SK-N-SH treated with all-trans-retinoic acid at 6 μM for 48 hours (cell line): ENCODE results near the gene NAPA.

ENCODE experiments used
- ATAC-seq: fragments of 200-7000 bp; cut with Tn5 transposase; 3 replicates; pipeline ENCODE4 v1.9.1; 2020; ENCODE audit warnings: mild to moderate bottlenecking, moderate library complexity
- ARNTL ChIP-seq: fragments of 450-650 bp; formaldehyde crosslinking; IDR thresholded peaks from 2 replicates; pipeline ENCODE4 v1.5.0; 2020; ENCODE audit warnings: low read depth, mild to moderate bottlenecking, moderate library complexity, borderline replicate concordance
- BACH2 ChIP-seq: fragments of 250-450 bp; sonication (Bioruptor Pico); IDR thresholded peaks from 2 replicates; pipeline ENCODE4 v1.9.0; 2021; ENCODE audit warnings: mild to moderate bottlenecking, borderline replicate concordance
- CREB5 ChIP-seq: fragments of 250-450 bp; sonication (Bioruptor Pico); IDR thresholded peaks from 2 replicates; pipeline ENCODE4 v1.5.1; 2020; ENCODE audit warnings: low read depth, mild to moderate bottlenecking, moderate library complexity
- CSDC2 ChIP-seq: fragments of 250-450 bp; sonication (Bioruptor Pico); IDR thresholded peaks from 2 replicates; pipeline ENCODE4 v1.5.0; 2020; ENCODE audit warnings: mild to moderate bottlenecking, moderate library complexity
- CSRNP3 ChIP-seq: fragments of 250-450 bp; sonication (Bioruptor Pico); IDR thresholded peaks from 2 replicates; pipeline ENCODE4 v1.5.1; 2021; ENCODE audit warnings: mild to moderate bottlenecking, moderate library complexity
- ESRRG ChIP-seq: fragments of 250-450 bp; sonication (Bioruptor Pico); IDR thresholded peaks from 2 replicates; pipeline ENCODE4 v1.6.1; 2021; ENCODE audit warnings: mild to moderate bottlenecking
- GLIS3 ChIP-seq: fragments of 250-450 bp; sonication (Bioruptor Pico); IDR thresholded peaks from 2 replicates; pipeline ENCODE4 v1.5.0; 2020; ENCODE audit warnings: mild to moderate bottlenecking, moderate library complexity
- PATZ1 ChIP-seq: fragments of 250-450 bp; sonication (Bioruptor Pico); IDR thresholded peaks from 2 replicates; pipeline ENCODE4 v1.8.0; 2020; ENCODE audit warnings: mild to moderate bottlenecking, moderate library complexity, borderline replicate concordance
- POU6F1 ChIP-seq: fragments of 250-450 bp; sonication (Bioruptor Pico); IDR thresholded peaks from 2 replicates; pipeline ENCODE4 v1.8.0; 2021; ENCODE audit warnings: low read depth, mild to moderate bottlenecking, moderate library complexity, borderline replicate concordance
- PPARA ChIP-seq: fragments of 250-450 bp; sonication (Bioruptor Pico); IDR thresholded peaks from 2 replicates; pipeline ENCODE4 v1.5.0; 2020; ENCODE audit warnings: mild to moderate bottlenecking, borderline replicate concordance
- RARB ChIP-seq: fragments of 250-450 bp; sonication (Bioruptor Pico); IDR thresholded peaks from 2 replicates; pipeline ENCODE4 v1.8.0; 2021; ENCODE audit warnings: mild to moderate bottlenecking, moderate library complexity
- SNAI2 ChIP-seq: fragments of 250-450 bp; sonication (Bioruptor Pico); IDR thresholded peaks from 2 replicates; pipeline ENCODE4 v1.5.0; 2020; ENCODE audit warnings: mild to moderate bottlenecking, moderate library complexity
- TCF4 ChIP-seq: fragments of 250-450 bp; sonication (Bioruptor Pico); IDR thresholded peaks from 2 replicates; pipeline ENCODE4 v1.8.0; 2021; ENCODE audit warnings: mild to moderate bottlenecking, moderate library complexity, borderline replicate concordance
- TOX ChIP-seq: fragments of 250-450 bp; sonication (Bioruptor Pico); IDR thresholded peaks from 2 replicates; pipeline ENCODE4 v1.8.0; 2021; ENCODE audit warnings: mild to moderate bottlenecking, moderate library complexity, borderline replicate concordance
- TSHZ2 ChIP-seq: fragments of 250-450 bp; sonication (Bioruptor Pico); IDR thresholded peaks from 2 replicates; pipeline ENCODE4 v1.5.0; 2020; ENCODE audit warnings: mild to moderate bottlenecking, moderate library complexity
- ZC3H10 ChIP-seq: fragments of 250-450 bp; sonication (Bioruptor Pico); IDR thresholded peaks from 2 replicates; pipeline ENCODE4 v1.5.1; 2021; ENCODE audit warnings: mild to moderate bottlenecking, moderate library complexity
- ZNF565 ChIP-seq: fragments of 450-650 bp; formaldehyde crosslinking; conservative IDR thresholded peaks from 2 replicates; pipeline ENCODE4 v1.5.0; 2020; ENCODE audit warnings: low read depth, mild to moderate bottlenecking, moderate library complexity
- ZNF70 ChIP-seq: fragments of 450-650 bp; formaldehyde crosslinking; IDR thresholded peaks from 2 replicates; pipeline ENCODE4 v1.5.0; 2020; ENCODE audit warnings: mild to moderate bottlenecking, moderate library complexity
- ZNF8 ChIP-seq: fragments of 450-650 bp; formaldehyde crosslinking; IDR thresholded peaks from 2 replicates; pipeline ENCODE4 v1.5.0; 2020; ENCODE audit warnings: mild to moderate bottlenecking, moderate library complexity

Gene NAPA

GRCh38 chr19:47507924-47508553 lies 6.8 kb downstream of the NAPA start:
- TF ChIP-seq ESRRG (CRISPR knock-in tag): no peak
- TF ChIP-seq SNAI2 (CRISPR knock-in tag): no peak
- TF ChIP-seq BACH2: no peak
- no peak for TF ChIP-seq CREB5 (CRISPR knock-in tag)
- no peak for TF ChIP-seq TCF4
- TF ChIP-seq ZNF70 (CRISPR knock-in tag): no peak
- TF ChIP-seq GLIS3: no peak
- no peak for TF ChIP-seq RARB (CRISPR knock-in tag)
- no peak for TF ChIP-seq CSRNP3 (CRISPR knock-in tag)
- no peak for TF ChIP-seq CSDC2 (CRISPR knock-in tag)
- no peak for TF ChIP-seq ZC3H10
- no peak for TF ChIP-seq TSHZ2
- no peak for TF ChIP-seq ZNF565 (CRISPR knock-in tag)
- TF ChIP-seq POU6F1 (CRISPR knock-in tag): no peak
- TF ChIP-seq ZNF8 (CRISPR knock-in tag): no peak
- no peak for TF ChIP-seq PATZ1
- no peak for TF ChIP-seq PPARA (CRISPR knock-in tag)
- ATAC-seq: no peak

GRCh38 chr19:47507012-47507411 lies 7.9 kb downstream of the NAPA start:
- no peak for TF ChIP-seq ZNF8 (CRISPR knock-in tag)
- TF ChIP-seq ZNF70 (CRISPR knock-in tag): no peak
- ATAC-seq: no peak

GRCh38 chr19:47506459-47506858 lies 8.4 kb downstream of the NAPA start:
- no peak for TF ChIP-seq RARB (CRISPR knock-in tag)
- no peak for TF ChIP-seq ZC3H10
- no peak for TF ChIP-seq TSHZ2
- no peak for TF ChIP-seq ESRRG (CRISPR knock-in tag)
- TF ChIP-seq SNAI2 (CRISPR knock-in tag): no peak
- no peak for TF ChIP-seq ARNTL (CRISPR knock-in tag)
- TF ChIP-seq GLIS3: no peak
- no peak for TF ChIP-seq ZNF8 (CRISPR knock-in tag)
- TF ChIP-seq TOX: no peak
- TF ChIP-seq ZNF70 (CRISPR knock-in tag): no peak
- TF ChIP-seq CSDC2 (CRISPR knock-in tag): no peak
- no peak for TF ChIP-seq BACH2
- ATAC-seq: no peak
